Fibroblast of the aortic adventitia (primary cell): Measurements from ENCODE around the gene C8G. TPM values are rescaled to one million over a fixed set of nuclear protein-coding genes. Genes with fewer than 3 reads are reported as not detected.

Source experiments
- DNase-seq: peaks from one replicate; pipeline ENCODE4 v3.0.0-alpha.2; 2010; ENCODE audit warnings: low read depth
- H3K4me3 ChIP-seq: 2 replicates; pipeline ENCODE4 v1.5.1; 2011; ENCODE audit warnings: low read depth, mild to moderate bottlenecking, control low read depth, low read length, moderate library complexity
- total RNA-seq: library from RNA; depleted of rRNA; stranded (reverse); fragments of >200 nt; gene quantifications from 2 replicates; pipeline ENCODE4 v1.2.3, GENCODE V29; 2012; ENCODE audit warnings: low replicate concordance
- TF ChIP-seq, protein P1 (sequence below): IDR thresholded peaks from 2 replicates; pipeline ENCODE4 v1.5.1; 2011; ENCODE audit warnings: mild to moderate bottlenecking, low read length, control low read depth, inconsistent platforms; ENCODE audit not compliant: insufficient read depth

The C8G gene
- total RNA-seq, 1 donor = 0.36 TPM

- TF ChIP-seq, protein P1, sequence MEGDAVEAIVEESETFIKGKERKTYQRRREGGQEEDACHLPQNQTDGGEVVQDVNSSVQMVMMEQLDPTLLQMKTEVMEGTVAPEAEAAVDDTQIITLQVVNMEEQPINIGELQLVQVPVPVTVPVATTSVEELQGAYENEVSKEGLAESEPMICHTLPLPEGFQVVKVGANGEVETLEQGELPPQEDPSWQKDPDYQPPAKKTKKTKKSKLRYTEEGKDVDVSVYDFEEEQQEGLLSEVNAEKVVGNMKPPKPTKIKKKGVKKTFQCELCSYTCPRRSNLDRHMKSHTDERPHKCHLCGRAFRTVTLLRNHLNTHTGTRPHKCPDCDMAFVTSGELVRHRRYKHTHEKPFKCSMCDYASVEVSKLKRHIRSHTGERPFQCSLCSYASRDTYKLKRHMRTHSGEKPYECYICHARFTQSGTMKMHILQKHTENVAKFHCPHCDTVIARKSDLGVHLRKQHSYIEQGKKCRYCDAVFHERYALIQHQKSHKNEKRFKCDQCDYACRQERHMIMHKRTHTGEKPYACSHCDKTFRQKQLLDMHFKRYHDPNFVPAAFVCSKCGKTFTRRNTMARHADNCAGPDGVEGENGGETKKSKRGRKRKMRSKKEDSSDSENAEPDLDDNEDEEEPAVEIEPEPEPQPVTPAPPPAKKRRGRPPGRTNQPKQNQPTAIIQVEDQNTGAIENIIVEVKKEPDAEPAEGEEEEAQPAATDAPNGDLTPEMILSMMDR = no peak
- no peak for DNase-seq
- H3K4me3 ChIP-seq = no peak overlapping the region
These were observed 12.9 kb downstream of the C8G start for GRCh38 chr9:136957901-136958300.

DNA sequence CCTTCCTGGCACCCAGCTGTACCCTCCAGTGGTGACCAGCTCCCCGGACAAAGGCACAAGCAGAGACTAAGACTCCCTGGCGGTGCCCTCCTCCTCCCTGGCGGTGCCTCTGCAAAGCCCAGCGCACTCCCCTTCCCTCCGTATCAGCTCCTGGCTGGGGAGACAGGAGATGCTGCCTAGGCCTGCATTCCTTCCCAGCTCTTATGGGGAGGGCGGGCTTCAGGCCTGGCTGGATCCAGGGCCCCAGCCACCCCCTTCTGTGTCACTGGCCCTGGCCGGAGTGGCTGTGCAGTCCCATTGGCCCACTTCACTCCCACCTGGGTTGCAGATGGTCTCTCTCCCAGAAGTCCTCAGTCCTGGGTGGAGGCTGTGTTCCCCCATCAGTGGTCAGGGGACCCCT is 13.4 kb downstream of the C8G start:
- TF ChIP-seq, protein P1 = no peak
- H3K4me3 ChIP-seq = no peak overlapping the region
- no peak for DNase-seq

DNA sequence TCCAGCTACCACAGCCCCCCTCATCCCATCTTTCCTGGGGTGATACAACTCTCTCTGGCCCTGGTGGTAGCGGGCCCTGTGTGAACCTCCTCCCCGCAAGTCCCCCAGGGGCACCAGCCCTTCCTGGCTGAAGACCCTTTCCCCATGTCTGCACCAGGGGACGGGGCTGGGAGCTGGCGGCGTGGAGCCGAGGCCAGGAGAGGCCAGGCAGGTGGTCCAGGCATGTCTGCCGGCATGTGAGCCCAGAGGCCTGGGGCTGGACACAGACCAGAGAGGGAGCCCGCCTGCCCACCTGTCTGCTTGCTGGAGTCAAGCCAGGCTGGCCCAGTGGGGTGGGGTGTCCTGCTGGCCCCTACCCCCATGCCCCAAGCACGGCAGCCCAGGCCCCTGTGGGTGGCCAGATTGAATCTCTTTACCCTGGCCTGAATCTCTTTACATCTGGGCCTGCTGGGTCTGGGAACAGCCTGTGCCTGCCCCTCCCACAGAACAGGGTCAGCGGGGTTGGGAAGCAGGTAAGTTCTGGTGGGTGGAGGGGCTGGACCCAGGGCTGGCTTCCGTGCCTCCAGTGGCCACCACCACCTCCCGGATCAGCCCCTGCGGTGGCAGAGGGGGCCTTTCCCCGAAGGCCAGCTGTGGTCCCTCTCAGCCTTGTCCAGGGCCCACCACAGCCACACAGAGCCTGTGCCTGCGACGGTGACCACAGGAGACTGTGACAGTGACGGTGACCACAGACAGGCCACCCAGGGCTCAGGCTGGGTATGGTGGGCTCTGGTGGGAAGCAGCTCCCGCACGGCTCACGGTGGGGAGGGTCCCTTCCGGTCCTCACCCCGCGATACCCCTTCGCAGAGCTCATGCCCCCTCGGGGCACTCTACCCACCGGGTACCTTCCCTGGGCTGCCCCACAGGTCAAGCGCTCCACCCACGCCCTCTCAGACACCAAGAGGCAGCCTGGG is 14.1 kb downstream of the C8G start:
- TF ChIP-seq, protein P1 = no peak
- H3K4me3 ChIP-seq = no peak overlapping the region
- no peak for DNase-seq

- no peak for DNase-seq
- TF ChIP-seq, protein P1 = no peak
- H3K4me3 ChIP-seq = no peak overlapping the region
These were observed 15.3 kb downstream of the C8G start for GRCh38 chr9:136960212-136960937.

DNA sequence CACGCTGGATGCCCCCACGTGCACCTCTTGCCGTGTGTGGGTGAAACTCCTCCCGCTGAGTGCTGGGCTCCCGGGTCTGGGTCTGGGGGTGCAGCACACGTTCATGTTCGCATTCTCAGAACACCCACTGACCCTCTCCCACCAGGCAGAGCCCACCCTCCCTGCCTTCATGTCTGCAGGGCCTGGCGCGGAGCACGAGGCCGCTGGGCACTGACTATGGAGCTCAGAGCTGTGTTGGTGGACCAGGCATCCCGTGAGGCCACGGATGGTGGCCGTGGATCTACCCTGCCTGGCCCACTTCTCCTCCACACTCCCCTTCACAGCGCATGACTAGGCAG is 15.9 kb downstream of the C8G start:
- TF ChIP-seq, protein P1 = no peak
- DNase-seq = no peak
- H3K4me3 ChIP-seq = no peak overlapping the region

DNA sequence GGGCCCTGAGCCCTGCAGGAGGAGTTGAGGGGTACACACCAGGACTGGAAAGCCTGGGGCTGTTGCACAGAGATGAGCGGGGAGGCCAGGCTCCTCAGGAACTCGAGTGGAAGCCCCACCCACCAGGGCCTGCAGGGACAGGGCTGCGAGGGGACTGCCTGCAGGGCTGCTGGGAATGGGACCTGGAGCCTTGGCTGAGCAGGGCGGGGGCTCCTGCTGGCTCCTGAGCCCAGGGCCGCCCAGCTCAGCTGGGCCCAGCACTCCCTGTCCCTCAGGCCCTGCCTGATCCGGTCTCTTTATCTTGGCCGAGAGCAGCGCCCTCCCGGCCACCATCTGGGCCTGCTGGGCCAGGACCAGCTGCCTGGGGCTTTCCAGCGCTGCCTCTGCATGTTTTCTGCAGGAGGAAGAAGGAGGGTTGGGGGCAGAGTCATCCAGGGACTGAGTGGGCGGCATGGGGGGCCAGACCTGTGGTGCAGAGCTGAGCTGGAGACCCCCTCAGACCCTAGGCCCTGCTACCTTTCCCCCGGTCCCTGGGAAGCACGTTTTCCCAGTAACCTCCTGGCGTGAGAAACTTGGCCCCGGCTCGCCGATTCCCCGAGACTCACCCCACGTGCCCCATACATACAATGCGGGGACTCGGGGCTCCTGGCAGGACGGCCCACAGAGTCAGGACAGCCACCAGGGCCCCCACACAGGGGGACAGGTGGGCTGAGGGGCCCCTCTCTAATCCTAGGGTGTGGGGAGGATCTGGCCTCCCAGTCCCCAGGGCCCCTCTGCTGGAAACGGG is 16.4 kb downstream of the C8G start:
- DNase-seq = peak; percentile 52
- H3K4me3 ChIP-seq = no peak overlapping the region
- TF ChIP-seq, protein P1 = no peak
